ENCODE measurements around the gene AJM1.

Gene AJM1

DNA sequence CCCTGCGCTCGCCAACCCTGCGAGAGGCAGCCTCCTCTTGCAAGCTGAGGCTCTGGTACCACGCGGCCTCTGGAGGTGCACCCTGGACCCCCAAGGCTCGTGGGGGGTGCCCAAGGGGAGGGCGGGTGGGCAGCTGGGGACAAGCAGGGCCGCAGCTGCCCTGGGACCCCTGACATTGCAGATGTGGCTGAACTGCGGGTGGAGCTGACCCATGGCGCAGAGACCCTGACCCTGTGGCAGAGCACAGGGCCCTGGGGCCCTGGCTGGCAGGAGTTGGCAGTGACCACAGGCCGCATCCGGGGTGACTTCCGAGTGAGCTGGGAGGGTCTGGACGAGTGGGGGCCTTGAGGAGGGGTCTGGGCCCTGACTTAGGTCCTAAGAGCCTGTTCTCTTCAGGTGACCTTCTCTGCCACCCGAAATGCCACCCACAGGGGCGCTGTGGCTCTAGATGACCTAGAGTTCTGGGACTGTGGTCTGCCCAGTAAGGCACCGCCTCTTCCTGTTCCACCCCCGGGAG lies 11.4 kb downstream of the AJM1 start:
- no peak overlapping the region for H3K4me3 ChIP-seq (ENCODE audit: low read depth, low read length)

GRCh38 chr9:136854113-136854841 lies 12.0 kb downstream of the AJM1 start:
- H3K4me3 ChIP-seq (ENCODE audit: low read depth, low read length), result no peak overlapping the region

- no peak overlapping the region for H3K4me3 ChIP-seq (ENCODE audit: low read depth, low read length)
Observed at GRCh38 chr9:136854842-136855460, 12.7 kb downstream of the AJM1 start.

- H3K4me3 ChIP-seq (ENCODE audit: low read depth, low read length), result no peak overlapping the region
Observed at GRCh38 chr9:136855461-136856078, 13.3 kb downstream of the AJM1 start.

GRCh38 chr9:136856079-136856476 lies 13.8 kb downstream of the AJM1 start:
- H3K4me3 ChIP-seq (ENCODE audit: low read depth, low read length), result no peak overlapping the region

DNA sequence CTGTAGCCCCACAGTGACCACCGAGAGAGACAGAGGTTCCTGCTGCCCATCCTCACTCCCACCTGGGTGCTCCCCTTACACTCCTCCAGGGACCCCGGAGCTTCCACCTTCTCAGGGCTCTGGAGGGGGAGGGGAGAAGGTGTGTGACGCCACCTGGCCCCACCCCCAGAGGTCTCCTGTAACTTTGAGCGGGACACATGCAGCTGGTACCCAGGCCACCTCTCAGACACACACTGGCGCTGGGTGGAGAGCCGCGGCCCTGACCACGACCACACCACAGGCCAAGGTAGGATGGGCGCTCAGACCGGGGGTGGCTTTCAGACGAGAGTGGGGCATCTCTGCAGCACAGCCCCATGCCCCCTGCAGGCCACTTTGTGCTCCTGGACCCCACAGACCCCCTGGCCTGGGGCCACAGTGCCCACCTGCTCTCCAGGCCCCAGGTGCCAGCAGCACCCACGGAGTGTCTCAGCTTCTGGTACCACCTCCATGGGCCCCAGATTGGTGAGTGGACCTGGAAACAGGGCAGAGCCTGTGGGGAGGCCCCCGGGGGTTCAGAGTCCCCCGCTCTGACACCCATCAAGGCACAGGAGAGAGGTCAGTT lies 14.4 kb downstream of the AJM1 start:
- no peak overlapping the region for H3K4me3 ChIP-seq (ENCODE audit: low read depth, low read length)

GRCh38 chr9:136857166-136857565 lies 14.9 kb downstream of the AJM1 start:
- no peak overlapping the region for H3K4me3 ChIP-seq (ENCODE audit: low read depth, low read length)

GRCh38 chr9:136857581-136858412 lies 15.5 kb downstream of the AJM1 start:
- no peak overlapping the region for H3K4me3 ChIP-seq (ENCODE audit: low read depth, low read length)

- no peak overlapping the region for H3K4me3 ChIP-seq (ENCODE audit: low read depth, low read length)
Observed at GRCh38 chr9:136858452-136858843, 16.2 kb downstream of the AJM1 start.

DNA sequence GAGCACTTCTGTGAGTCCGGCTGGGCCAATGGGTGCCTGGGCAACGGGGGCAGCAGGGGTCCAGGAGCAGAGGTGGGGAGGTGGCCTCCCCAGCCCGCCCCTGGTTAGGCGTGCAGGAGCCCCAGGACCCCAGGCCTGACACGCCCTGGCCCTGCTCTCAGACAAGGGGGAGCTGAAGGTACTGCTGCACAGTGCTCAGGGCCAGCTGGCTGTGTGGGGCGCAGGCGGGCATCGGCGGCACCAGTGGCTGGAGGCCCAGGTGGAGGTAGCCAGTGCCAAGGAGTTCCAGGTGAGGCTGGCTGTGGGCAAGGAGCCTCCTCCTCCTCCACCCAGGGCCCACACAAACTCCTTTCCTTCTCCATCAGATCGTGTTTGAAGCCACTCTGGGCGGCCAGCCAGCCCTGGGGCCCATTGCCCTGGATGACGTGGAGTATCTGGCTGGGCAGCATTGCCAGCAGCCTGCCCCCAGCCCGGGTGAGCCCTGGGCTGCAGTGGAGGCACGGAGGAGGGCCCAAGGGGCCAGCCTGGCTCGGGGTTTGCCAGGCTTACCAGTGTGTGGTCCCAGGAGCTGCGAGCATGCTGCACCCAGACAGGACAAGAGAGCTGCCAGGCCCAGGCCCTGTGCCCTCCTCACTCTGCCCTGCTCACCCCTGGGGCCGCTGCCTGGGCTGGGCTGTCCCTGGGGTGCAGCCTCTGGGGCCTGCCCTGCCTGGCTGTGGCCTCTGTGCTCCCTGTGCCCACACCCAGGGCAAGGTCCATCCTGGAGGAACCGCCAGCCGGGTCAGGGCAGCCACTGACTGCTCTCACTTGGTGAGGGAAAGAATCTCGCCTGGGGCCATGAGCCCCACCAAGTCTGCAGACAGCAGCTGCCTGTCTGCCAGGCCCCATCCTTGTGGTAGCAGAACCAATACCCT lies 16.8 kb downstream of the AJM1 start:
- H3K4me3 ChIP-seq (ENCODE audit: low read depth, low read length), result no peak overlapping the region

DNA sequence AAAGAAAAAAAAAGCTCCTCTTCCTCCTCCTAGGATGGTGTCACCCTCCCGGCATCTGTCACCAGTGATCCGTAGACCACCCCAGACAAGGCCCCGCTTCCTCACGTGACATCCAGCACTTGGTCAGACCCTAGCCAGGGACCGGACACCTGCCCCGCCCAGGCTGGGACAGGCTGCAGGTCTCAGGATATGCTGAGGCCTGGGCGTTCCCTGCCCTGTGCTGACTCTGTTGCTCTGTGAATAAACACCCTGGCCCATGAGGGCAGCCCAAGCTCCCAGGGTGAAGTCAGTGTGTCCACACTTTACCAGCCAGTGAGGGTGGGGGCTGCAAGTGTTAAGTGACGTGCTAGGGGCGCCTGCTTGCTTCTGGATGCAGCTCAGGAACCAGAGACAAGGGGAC lies 18.3 kb downstream of the AJM1 start:
- no peak overlapping the region for H3K4me3 ChIP-seq (ENCODE audit: low read depth, low read length)

DNA sequence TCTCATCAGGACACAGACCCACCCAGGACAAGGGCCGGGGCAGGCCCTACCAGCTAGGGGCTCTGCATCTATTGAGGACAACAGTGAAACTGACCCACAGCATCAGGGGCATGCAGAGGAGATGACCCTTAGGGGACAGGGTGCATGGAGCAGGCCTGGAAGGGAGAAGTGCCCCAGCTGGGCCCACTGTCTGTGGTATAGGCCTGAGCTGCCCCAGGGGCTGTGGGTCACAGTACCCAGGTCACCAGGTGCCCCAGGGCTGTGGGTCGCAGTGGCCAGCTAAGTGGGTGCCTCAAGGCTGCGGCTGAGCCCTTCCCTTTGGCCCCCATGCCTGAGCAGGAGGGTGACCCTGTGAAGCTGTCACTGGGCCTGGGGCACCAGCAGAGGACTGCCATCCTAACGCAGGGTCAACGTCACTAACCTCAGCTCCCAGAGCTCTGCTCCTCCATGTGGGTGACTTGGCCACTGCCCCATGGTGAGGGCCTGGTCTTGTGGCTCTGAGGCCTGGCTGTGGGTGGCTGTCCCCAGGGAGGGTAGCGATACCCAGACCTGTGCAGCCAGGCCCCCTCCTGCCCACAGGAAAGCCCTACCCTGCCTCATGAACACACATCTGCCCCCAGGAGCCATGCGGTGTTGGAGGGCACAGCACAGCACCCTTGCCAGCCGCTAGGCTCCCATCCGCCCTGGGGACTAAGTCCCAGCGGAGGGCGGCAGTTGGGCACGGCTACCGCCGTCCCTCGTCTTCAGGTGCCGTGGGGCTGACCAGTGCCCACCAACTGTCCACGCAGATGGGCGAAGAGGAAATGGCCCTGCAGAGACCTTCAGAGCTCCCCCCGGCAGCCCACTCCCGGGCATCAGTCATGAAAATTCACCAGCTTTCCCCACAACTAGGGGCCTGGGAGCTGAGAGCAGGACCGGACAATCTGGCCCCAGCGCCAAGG lies 18.9 kb downstream of the AJM1 start:
- H3K4me3 ChIP-seq (ENCODE audit: low read depth, low read length), result no peak overlapping the region

- no peak overlapping the region for H3K4me3 ChIP-seq (ENCODE audit: low read depth, low read length)
Observed at GRCh38 chr9:136861874-136862457, 19.7 kb downstream of the AJM1 start.

GRCh38 chr9:136862849-136863622 lies 20.8 kb downstream of the AJM1 start:
- no peak overlapping the region for H3K4me3 ChIP-seq (ENCODE audit: low read depth, low read length)

GRCh38 chr9:136863623-136864273 lies 21.5 kb downstream of the AJM1 start:
- H3K4me3 ChIP-seq (ENCODE audit: low read depth, low read length), result no peak overlapping the region

DNA sequence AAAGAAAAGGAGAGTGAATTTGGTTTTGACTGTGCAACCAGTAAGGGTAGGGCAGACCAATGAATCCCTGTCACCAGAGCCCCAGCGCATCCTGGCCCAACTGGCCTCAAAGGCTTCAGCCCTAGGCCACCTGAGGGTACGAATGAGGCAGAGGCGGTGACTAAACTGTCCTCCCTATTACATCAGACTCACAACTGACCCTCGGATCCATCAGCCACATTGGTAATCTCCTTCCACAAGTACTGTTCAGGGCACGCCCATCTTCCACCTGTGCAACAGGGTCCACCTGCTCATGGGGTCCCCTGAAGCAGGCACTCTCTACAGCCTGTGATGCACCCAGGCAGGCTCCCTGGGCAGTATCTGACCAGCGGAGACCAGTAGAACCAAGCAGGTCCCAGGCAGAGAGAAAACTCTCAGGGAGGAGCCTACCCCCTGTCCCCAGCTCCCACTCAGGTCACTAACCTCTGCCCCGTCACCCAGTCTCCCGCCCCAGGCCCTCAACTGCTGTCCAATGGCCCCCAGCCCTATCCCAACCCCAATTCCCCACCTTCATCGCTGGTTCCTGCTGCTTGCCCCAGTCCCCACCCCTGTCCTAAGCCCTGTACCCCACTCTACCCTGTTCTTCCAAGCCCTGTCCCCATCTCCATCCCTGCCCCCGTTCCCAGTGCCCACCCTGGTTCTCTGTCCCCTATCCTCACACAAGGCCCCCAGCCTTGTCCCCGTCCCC lies 22.9 kb downstream of the AJM1 start:
- H3K4me3 ChIP-seq (ENCODE audit: low read depth, low read length), result peak overlapping the region; percentile 50

DNA sequence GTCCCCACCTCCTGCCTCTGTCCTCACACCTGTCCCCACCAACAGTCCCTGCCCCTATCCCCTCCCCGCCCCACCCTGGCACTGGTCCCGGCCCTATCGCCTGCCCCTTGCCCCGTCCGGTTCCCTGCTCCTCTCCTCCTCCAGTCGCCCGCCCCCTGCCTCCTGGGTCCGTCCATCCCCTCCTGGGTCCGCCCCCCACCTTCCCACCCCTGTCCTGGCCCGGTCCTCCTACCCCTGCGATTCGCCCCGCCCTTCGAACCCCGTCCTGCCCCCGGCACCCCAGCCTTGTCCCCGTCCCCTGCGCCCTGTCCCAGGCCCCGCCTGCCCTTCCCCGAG lies 23.5 kb downstream of the AJM1 start:
- peak overlapping the region; percentile 72 for H3K4me3 ChIP-seq (ENCODE audit: low read depth, low read length)
